Muscle layer of duodenum (tissue), 2 donors: ENCODE data around the gene STMN1.
"Not testable (repeated sequence)": the region's sequence is repeated elsewhere in the genome, so short reads cannot be mapped to it uniquely, and the experiment has no call there.

Source experiments
- H3K27ac ChIP-seq: one replicate; pipeline ENCODE4 v1.7.0; 2013; ENCODE audit warnings: mild to moderate bottlenecking, low read length
- H3K27me3 ChIP-seq: one replicate; pipeline ENCODE4 v1.7.0; 2013; ENCODE audit warnings: low read depth, mild to moderate bottlenecking, control low read depth, low read length
- H3K36me3 ChIP-seq, 2 donors: one replicate each; pipeline ENCODE4 v1.7.0; 2013; ENCODE audit warnings: low read length in 2 of 2, control low read depth in 1 of 2, mild to moderate bottlenecking in 1 of 2; ENCODE audit not compliant: insufficient read depth in 2 of 2, control insufficient read depth in 1 of 2
- H3K4me1 ChIP-seq, 2 donors: one replicate each; pipeline ENCODE4 v1.7.0; 2013; ENCODE audit warnings: low read length in 2 of 2, mild to moderate bottlenecking in 2 of 2, control low read depth in 1 of 2, moderate library complexity in 1 of 2; ENCODE audit not compliant: insufficient read depth in 2 of 2, control insufficient read depth in 1 of 2
- H3K4me3 ChIP-seq, 2 donors: one replicate each; pipeline ENCODE4 v1.7.0; 2013; ENCODE audit warnings: low read length in 2 of 2, low read depth in 1 of 2, mild to moderate bottlenecking in 1 of 2
- H3K9me3 ChIP-seq, 2 donors: one replicate each; pipeline ENCODE4 v1.7.0; 2013; ENCODE audit warnings: low read length in 2 of 2, control low read depth in 1 of 2, mild to moderate bottlenecking in 1 of 2; ENCODE audit not compliant: control insufficient read depth in 1 of 2
- donor health status: healthy.

The STMN1 gene

GRCh38 chr1:25905680-25906643, at the start of gene STMN1:
Gene STMN1, minus strand, starts transcription at chr1:25906419. Its CDS starts 1,743 bp downstream, at chr1:25904676.
- Histone ChIP-seq H3K9me3 (no peaks in the 10 kb centered on the region), H3K36me3 (peaks cover 7% of the 10 kb centered on the region in 2 donors), H3K4me3 (peak within 1 kb of the TSS; percentile 82 to 85), H3K27ac (peak within 1 kb of the TSS; percentile 17), H3K27me3 (no peaks in the 10 kb centered on the region), H3K4me1 (peaks cover 9 to 18% of the 10 kb centered on the region in 2 donors)

GRCh38 chr1:25955553-25955952, 49.3 kb upstream of the STMN1 start:
- H3K4me1 ChIP-seq: peaks cover 0 to 17% of the 10 kb centered on the region in 2 donors
- H3K36me3 ChIP-seq: peaks cover 7 to 23% of the 10 kb centered on the region in 2 donors
- H3K4me3 ChIP-seq: no peak overlapping the region
- no peaks in the 10 kb centered on the region for H3K27me3 ChIP-seq
- H3K27ac ChIP-seq: no peak overlapping the region
- H3K9me3 ChIP-seq: no peaks in the 10 kb centered on the region

- Histone ChIP-seq H3K27me3 (no peaks in the 10 kb centered on the region), H3K27ac (no peak overlapping the region), H3K4me1 (peaks cover 0 to 17% of the 10 kb centered on the region in 2 donors), H3K36me3 (peaks cover 0 to 14% of the 10 kb centered on the region in 2 donors), H3K9me3 (no peaks in the 10 kb centered on the region), H3K4me3 (no peak overlapping the region)
Observed at GRCh38 chr1:25954282-25954938, 48.2 kb upstream of the STMN1 start.

- no peak overlapping the region for H3K27ac ChIP-seq
- H3K4me3 ChIP-seq: no peak overlapping the region
- peaks cover 0 to 17% of the 10 kb centered on the region in 2 donors for H3K4me1 ChIP-seq
- no peaks in the 10 kb centered on the region for H3K27me3 ChIP-seq
- no peaks in the 10 kb centered on the region for H3K36me3 ChIP-seq
- H3K9me3 ChIP-seq: no peaks in the 10 kb centered on the region
Observed at GRCh38 chr1:25952841-25953401, 46.7 kb upstream of the STMN1 start.

- Histone ChIP-seq H3K4me3 (no peak overlapping the region), H3K9me3 (no peaks in the 10 kb centered on the region), H3K27ac (no peak overlapping the region), H3K4me1 (peaks cover 0 to 11% of the 10 kb centered on the region in 2 donors), H3K36me3 (no peaks in the 10 kb centered on the region), H3K27me3 (no peaks in the 10 kb centered on the region)
Observed at GRCh38 chr1:25948641-25949040, 42.4 kb upstream of the STMN1 start.

- H3K9me3 ChIP-seq: no peaks in the 10 kb centered on the region
- no peak overlapping the region for H3K4me3 ChIP-seq
- H3K27ac ChIP-seq: no peak overlapping the region
- H3K36me3 ChIP-seq: no peaks in the 10 kb centered on the region
- no peaks in the 10 kb centered on the region for H3K4me1 ChIP-seq
- no peaks in the 10 kb centered on the region for H3K27me3 ChIP-seq
Observed at GRCh38 chr1:25947027-25947426, 40.8 kb upstream of the STMN1 start.

GRCh38 chr1:25945761-25946160, 39.5 kb upstream of the STMN1 start:
- Histone ChIP-seq H3K9me3 (no peaks in the 10 kb centered on the region), H3K27me3 (no peaks in the 10 kb centered on the region), H3K4me3 (no peak overlapping the region), H3K36me3 (no peaks in the 10 kb centered on the region), H3K4me1 (no peaks in the 10 kb centered on the region), H3K27ac (no peak overlapping the region)

GRCh38 chr1:25944986-25945385, 38.8 kb upstream of the STMN1 start:
- Histone ChIP-seq H3K27ac (no peak overlapping the region), H3K4me3 (no peak overlapping the region), H3K9me3 (no peaks in the 10 kb centered on the region), H3K36me3 (no peaks in the 10 kb centered on the region), H3K4me1 (no peaks in the 10 kb centered on the region), H3K27me3 (no peaks in the 10 kb centered on the region)

- not testable (repeated sequence) for H3K27me3 ChIP-seq, H3K4me3 ChIP-seq, H3K36me3 ChIP-seq, H3K27ac ChIP-seq, H3K9me3 ChIP-seq, H3K4me1 ChIP-seq
Observed at GRCh38 chr1:25943511-25943910, 37.3 kb upstream of the STMN1 start.

- H3K4me1 ChIP-seq: no peaks in the 10 kb centered on the region
- no peaks in the 10 kb centered on the region for H3K27me3 ChIP-seq
- no peak overlapping the region for H3K27ac ChIP-seq
Observed at GRCh38 chr1:25936947-25937346, 30.7 kb upstream of the STMN1 start.

More at GRCh38 chr1:25936947-25937346, 30.7 kb upstream of the STMN1 start:
- Histone ChIP-seq H3K9me3 (no peaks in the 10 kb centered on the region), H3K4me3 (no peak overlapping the region), H3K36me3 (no peaks in the 10 kb centered on the region)
